ENCODE measurements around the gene RBM19.

RBM19 gene

GRCh38 chr12:113835896-113836295, 130.2 kb downstream of the RBM19 start:
- H3K27ac ChIP-seq = no peak overlapping the region
- TF ChIP-seq ZFX (IDR thresholded peaks at IDR 0.05) (no peak), CTCF (conservative IDR thresholded peaks at IDR 0.05) (no peak)

- H3K27ac ChIP-seq = no peak overlapping the region
- TF ChIP-seq ZFX (IDR thresholded peaks at IDR 0.05) = no peak
- TF ChIP-seq CTCF (conservative IDR thresholded peaks at IDR 0.05) = no peak
These were observed 130.7 kb downstream of the RBM19 start for GRCh38 chr12:113835433-113835832.

- TF ChIP-seq CTCF (conservative IDR thresholded peaks at IDR 0.05) (no peak), ZFX (IDR thresholded peaks at IDR 0.05) (no peak)
- H3K27ac ChIP-seq = no peak overlapping the region
These were observed 132.7 kb downstream of the RBM19 start for GRCh38 chr12:113833422-113833821.

GRCh38 chr12:113831476-113831875, 134.6 kb downstream of the RBM19 start:
- TF ChIP-seq ZFX (IDR thresholded peaks at IDR 0.05) (no peak), CTCF (conservative IDR thresholded peaks at IDR 0.05) (no peak)
- H3K27ac ChIP-seq = no peak overlapping the region

- no peak overlapping the region for H3K27ac ChIP-seq
- TF ChIP-seq ZFX (IDR thresholded peaks at IDR 0.05) = no peak
- TF ChIP-seq CTCF (conservative IDR thresholded peaks at IDR 0.05) = no peak
These were observed 135.1 kb downstream of the RBM19 start for GRCh38 chr12:113831016-113831415.

- no peak overlapping the region for H3K27ac ChIP-seq
These were observed 136.9 kb downstream of the RBM19 start for GRCh38 chr12:113829212-113829611.

GRCh38 chr12:113827539-113828114, 138.5 kb downstream of the RBM19 start:
- no peak overlapping the region for H3K27ac ChIP-seq
- TF ChIP-seq CTCF (conservative IDR thresholded peaks at IDR 0.05) = no peak
- TF ChIP-seq ZFX (IDR thresholded peaks at IDR 0.05) = no peak

More at GRCh38 chr12:113829212-113829611, 136.9 kb downstream of the RBM19 start:
- TF ChIP-seq CTCF (conservative IDR thresholded peaks at IDR 0.05) (no peak), ZFX (IDR thresholded peaks at IDR 0.05) (no peak)
